CD4-positive, alpha-beta T cell treated with Interferon alpha-2 for 1 hour (primary cell): Measurements from ENCODE around the gene SBNO2.

Source experiments
- DNase-seq, 2 donors: peaks; one replicate each; pipeline ENCODE4 v3.0.0-alpha.2; 2020 to 2022

SBNO2 gene

DNA sequence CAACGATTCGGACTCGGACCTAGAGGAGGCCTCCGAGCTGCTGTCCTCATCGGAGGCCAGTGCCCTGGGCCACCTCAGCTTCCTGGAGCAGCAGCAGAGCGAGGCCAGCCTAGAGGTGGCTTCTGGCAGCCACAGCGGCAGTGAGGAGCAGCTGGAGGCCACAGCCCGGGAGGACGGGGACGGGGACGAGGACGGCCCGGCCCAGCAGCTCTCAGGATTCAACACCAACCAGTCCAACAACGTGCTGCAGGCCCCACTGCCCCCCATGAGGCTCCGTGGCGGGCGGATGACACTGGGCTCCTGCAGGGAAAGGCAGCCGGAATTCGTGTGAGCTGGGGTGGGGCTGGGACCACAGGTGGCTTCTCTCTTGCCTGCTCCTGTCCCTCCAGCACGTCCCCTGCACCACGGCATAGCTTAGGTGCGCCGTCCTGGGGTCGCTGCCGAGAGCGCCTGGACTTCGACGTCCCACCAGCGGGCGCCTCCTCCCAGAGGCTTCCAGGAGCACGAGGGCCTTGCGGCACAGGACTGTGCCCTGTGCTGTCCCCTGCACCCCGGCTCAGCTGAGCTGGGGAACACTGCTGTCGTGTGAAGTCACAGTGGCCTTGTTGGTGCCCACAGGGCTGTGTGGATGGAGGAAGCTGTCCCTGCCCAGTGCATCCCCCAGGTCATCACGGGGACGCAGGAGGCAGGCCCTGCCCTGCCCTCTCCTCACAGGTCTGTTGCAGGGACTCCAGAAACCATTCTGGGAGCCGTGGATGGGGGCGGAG is 88.2 kb downstream of the SBNO2 start:
- no peak for DNase-seq

DNA sequence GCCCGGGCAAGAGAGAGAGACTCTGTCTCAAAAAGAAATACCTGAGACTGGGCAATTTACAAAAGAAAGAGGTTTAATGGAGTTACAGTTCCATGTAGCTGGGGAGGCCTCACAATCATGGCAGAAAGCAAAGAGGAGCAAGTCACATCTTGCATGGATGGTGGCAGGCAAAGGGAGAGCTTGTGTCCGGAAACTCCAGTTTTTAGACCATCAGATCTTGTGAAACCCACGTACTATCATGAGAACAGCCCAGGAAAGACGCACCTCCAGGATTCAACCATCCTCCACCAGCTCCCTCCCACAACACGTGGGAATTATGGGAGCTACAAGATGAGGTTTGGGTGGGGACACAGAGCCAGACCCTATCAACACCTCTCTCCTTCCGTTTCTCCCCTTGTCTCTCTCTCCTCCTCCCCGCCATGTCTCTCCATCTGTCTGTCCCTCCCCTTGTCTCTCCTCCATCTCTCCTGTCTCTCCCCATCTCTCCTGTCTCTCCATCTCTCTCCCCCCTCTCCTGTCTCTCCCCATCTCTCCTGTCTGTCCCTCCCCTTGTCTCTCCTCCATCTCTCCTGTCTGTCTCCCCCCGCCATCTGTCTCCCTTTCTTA is 88.9 kb downstream of the SBNO2 start:
- no peak for DNase-seq

GRCh38 chr19:1084024-1084868 is 89.8 kb downstream of the SBNO2 start:
- DNase-seq = peak in 1 of 2 donors; percentile 5

DNA sequence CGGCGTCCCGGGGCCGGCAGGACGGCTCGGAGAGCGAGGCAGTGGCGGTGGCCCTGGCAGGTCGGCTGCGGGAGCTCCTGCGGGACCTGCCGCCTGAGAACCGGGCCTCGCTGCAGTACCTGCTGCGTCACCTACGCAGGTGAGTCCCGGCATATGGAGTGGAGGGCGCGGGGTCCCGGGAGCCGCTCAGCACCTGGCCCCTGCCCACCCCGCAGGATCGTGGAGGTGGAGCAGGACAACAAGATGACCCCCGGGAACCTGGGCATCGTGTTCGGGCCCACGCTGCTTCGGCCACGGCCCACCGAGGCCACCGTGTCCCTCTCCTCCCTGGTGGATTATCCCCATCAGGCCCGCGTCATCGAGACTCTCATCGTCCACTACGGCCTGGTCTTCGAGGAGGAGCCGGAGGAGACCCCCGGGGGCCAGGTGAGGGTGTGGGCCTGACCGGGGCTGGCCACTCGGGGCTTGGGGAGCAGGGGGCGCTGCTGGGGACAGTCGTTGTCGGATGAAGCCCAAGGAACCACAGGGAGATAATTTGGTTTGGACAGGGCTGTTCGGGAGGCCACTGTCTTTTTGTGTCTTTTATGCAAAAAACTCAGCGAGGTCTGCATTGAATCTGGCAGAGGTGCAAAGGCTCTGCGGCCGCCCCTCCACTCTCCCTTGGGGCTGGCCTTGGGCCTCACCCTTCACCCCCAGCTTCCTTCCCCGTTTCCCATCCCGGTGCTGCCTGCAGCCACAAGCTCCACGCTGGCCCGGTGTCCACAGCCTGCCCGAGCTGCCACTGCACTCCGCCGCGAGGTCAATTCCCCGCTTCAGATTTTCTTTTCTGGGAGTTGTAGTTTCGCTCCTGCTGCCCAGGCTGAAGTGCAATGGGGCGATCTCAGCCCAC is 90.9 kb downstream of the SBNO2 start:
- DNase-seq = peak in 1 of 2 donors; percentile 4

DNA sequence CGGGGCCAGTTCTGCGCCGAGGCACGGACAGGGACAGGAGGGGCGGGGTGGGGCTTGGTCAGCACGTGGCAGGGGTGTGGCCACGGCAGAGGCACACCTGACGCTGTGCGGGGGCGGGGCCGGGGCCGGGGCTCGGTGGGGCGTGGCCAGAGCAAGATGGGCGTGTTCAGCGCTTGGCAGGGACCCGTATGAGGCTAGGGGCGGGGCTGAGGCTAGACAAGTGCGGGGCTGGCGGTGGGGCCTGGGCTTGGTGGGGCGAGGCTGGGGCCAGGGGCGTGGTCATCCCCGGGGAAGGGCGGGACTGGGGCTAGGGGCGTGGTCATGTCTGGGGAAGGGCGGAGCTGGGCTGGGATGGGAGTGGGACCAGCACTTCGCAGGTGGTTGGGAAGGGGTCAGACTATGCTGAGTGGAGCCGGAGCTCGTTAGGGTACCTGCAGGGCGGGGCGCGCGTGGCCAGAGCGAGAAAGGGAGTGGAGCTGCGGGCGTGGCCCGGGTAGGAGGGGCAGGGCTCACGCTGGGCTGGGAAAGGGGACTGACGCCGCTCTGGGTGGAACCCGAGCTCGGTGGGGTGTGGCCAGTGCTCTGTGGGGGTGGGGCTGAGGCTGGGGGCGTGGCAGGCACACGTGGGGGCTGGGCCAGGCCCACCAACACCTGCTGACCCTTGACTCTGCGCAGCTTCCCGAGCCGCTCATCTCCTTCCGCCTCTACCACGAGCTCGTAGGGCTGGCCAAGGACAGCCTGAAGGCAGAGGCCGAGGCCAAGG is 91.7 kb downstream of the SBNO2 start:
- DNase-seq = peak; percentile 91 to 93

- peak in 1 of 2 donors; percentile 12 for DNase-seq
Measured at GRCh38 chr19:1081301-1082164, 92.5 kb downstream of the SBNO2 start.

DNA sequence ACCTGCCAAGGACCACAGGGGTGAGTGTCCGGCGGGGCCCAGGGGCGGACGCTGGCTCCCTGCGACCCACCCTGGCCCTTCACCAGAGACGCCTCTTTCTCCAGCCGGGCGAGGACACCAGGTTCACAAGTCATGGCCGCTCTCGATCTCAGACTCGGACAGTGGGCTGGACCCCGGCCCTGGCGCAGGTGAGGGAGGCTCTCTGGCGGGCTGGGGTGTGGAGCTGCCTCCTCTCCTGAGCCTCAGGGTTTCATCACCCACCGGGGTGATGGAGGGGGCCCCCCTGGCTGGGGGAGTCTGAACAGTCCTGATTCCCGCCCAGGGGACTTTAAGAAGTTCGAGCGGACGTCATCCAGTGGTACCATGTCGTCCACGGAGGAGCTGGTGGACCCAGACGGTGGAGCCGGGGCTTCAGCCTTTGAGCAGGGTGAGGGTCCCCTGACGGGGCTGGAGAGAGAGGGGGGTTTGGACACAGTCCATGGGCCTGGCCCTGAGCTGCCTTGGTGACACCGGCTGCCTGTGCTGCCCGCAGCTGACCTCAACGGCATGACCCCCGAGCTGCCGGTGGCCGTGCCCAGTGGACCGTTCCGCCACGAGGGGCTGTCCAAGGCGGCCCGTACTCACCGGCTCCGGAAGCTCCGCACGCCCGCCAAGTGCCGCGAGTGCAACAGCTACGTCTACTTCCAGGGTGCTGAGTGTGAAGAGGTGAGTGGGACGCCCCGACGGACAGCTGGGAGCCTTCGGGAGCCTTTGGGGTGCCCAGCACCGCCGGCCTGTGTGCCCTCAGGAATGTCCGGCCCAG is 93.5 kb downstream of the SBNO2 start:
- peak in 1 of 2 donors; percentile 12 for DNase-seq

- peak; percentile 46 to 73 for DNase-seq
Measured at GRCh38 chr19:1079566-1080111, 94.4 kb downstream of the SBNO2 start.

- DNase-seq = peak; percentile 93 to 95
Measured at GRCh38 chr19:1076951-1077350, 97.1 kb downstream of the SBNO2 start.

DNA sequence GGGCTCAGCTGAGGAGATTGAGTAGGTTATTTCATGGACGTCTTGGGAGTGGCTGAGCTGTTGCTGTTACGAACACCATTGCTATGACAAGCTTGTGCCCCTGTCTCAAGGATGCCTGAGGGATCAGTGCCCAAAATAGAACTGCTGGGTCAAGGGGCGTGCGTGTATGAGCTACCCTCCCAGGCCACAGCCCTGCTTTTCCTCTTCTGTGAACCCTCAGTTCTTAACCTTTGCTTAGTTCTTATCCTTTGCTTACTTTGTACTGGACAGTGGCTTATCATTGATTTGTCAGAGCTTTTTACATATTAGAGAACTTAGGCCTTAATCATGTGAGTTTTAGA is 98.1 kb downstream of the SBNO2 start:
- DNase-seq = no peak

DNA sequence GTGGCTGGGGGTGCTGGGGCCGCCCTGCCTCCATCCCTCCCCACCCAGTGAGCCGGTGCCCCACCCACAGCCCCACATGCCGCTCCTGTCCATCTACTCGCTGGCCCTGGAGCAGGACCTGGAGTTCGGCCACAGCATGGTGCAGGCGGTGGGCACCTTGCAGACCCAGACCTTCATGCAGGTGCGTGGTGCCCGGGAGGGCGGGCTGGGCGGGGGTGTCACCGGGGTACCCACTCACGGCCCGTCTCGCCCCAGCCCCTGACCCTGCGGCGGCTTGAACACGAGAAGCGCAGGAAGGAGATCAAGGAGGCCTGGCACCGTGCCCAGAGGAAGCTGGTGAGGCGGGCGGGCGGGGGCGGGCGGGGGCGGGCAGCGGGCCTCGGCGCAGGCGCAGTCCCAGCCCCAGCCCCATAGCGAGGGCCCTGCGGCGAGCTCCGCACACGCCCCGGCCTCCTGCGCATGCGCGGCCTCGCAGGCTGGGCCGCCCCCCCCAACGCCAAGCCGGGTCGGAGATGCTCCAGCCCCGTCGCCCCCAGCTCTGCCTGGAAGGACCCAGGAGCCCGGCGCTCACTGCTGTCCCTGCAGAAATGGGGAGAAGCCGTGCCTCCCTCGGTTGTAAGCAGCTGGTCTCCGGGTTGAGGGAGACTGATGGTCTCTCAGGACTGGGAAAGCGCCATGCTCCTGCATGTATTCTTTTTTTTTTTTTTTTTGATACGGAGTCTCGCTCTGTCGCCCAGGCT is 99.4 kb downstream of the SBNO2 start:
- DNase-seq = peak; percentile 93 to 95

- no peak for DNase-seq
Measured at GRCh38 chr19:1073956-1074517, 100.0 kb downstream of the SBNO2 start.

GRCh38 chr19:1073063-1073955 is 100.8 kb downstream of the SBNO2 start:
- DNase-seq = no peak

DNA sequence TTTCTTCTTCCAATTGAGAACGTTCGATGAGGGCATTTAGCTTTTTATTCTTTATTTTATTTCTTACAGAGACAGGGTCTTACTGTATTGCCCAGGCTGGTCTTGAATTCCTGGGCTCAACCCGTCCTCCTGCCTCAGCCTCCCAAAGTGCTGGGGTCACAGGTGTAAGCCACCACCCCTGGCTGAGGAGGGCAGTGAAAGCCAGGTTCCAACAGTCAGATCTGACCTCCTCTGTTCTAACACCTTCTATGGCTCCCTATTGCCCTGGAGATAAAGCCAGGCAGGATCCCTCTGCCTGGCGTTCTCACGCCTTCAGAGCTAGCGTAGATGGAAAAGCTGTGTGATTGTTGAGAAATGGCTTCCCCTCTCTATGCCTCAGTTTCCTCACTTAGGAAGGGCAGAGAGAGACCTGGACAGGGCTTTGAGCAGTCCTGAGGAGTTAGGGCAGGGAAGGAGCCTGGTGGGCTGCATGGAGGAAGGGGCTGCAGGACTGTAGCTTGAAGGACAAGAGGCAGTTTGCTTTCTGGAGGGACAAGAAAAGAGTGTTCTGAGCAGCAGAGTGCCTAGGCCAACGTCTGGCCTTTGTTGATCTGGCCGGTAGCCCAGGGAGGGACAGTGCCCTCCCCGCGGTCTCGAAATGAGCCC is 101.6 kb downstream of the SBNO2 start:
- DNase-seq = no peak

DNA sequence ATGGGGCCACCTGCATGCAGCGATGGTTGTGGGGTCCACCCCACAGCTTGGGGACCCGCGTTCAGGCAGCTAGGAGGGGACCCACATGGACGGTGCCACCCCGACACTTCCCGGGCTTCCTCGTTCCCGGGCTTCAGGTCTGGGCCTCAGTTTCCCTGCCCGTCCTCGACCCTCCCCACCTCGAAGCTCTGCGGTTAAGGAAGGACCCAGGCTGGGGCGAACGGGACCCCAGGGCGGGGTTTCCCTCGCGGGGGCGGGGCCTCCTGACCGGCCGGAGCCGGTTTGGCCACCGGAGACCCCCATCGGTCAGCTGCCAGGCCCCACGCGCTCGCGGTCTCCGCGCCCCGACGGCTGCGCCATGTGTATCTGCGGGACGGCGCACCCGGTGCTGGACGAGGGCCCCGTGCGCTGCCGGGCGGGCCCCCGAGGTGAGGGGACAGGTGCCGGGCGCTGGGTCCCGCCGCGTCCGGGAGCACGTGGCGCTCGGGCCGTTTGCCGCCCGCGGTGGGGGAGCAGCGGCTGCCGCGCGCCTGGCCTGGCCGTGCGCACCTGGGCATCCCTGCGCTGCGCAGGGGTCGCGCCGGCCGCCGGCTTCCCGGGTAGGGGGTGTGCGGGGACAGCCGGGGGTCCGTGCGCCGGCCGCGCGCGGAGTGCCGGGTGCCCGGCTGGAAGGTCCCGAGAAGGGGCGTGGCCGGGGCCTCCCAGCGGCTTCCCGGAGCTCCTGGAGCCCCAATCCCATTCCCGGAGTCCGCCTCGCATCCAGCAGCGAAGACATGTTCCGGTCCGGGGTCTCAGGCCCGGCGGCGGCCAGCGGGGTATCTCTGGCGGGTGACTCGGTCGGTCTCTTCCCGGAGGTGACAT is 102.9 kb downstream of the SBNO2 start:
- no peak for DNase-seq

DNA sequence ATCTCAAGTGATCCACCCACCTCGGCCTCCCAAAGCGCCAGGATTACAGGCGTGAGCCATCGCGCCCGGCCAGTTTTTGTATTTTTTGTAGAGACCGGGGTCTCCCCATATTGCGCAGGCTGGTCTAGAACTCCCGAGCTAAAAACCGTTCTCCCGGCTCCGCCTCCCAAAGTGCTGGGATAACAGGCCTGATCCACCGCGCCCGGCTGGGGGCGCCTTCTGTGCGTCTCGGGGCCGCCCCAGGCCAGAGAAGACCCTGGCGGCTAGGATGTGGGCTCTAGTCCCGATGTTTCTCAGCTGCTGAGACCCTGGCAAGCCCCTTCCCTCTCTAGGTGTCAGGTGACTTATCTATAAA is 103.5 kb downstream of the SBNO2 start:
- DNase-seq = no peak
